ENCODE results near the gene PAX9. TPM values are rescaled to one million over a fixed set of nuclear protein-coding genes. Genes with fewer than 3 reads are reported as not detected.
A peak's percentile ranks its signal among the peaks of the same experiment; 100 is the strongest.

PAX9 gene
- total and polyA plus RNA-seq, 2 experiments from 2014 or later, result 0.24 to 0.53 TPM

DNA sequence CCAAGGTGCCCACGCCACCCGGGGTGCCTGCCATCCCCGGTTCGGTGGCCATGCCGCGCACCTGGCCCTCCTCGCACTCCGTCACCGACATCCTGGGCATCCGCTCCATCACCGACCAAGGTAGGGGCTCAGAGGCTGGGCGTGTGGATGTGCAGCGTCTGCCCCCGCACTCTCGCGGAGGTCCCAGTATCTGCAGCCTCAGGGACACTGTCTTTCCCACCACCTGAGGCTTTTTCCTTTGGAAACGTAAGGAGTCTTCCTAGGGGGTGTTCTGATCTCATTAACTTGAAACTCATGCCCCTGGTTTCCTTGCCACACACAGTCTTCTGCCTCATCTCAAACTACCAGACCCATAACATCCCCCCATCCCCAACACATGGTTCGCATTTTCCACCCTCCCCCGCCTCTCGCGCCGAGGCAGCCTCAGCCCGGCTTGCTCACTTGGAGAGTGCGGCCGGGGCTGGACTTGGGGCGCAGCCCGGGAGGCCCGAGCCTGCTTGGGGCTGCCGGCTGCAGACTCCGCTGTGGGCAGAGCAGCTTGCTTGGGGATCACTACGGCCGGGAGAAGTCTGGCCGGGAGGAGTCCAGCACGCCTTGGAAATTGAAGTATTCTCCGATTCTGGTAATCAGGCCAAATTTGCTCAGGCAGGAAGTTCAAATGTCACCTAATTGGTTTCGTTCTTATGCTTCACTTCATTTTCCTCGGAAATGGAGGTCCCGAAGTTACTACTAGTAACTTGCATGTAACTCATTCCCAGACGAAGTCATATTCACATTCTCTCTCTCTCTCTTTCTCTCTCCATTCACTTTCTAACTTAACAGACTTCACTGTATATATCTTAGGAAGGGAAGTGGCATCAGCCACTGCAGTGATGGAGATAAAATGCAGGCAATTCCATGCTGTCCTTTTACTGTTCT is 2.0 kb downstream of the PAX9 start:
- H3K4me1 ChIP-seq (ENCODE audit: insufficient read depth), result peaks cover 29% of the 10 kb centered on the region
- no peak overlapping the region for H3K27ac ChIP-seq
- H3K27me3 ChIP-seq, result peaks cover 94% of the 10 kb centered on the region
- H2AFZ ChIP-seq, result peak overlapping the region; percentile 49
- WGBS (ENCODE audit: low lambda C conversion rate, missing lambda C conversion rate), result 5% methylated on average over 39 of the region's 39 CpGs
- no peaks in the 10 kb centered on the region for H3K9me3 ChIP-seq (ENCODE audit: low read depth)
- no peaks in the 10 kb centered on the region for H3K79me2 ChIP-seq
- H3K36me3 ChIP-seq (replicated peaks; ENCODE audit: insufficient read depth, low read depth), result no peaks in the 10 kb centered on the region
- no peaks in the 10 kb centered on the region for H3K9me2 ChIP-seq (replicated peaks; ENCODE audit: insufficient read depth)
- DNase-seq (ENCODE audit: low spot score), result no peak
- TF ChIP-seq, protein P1, sequence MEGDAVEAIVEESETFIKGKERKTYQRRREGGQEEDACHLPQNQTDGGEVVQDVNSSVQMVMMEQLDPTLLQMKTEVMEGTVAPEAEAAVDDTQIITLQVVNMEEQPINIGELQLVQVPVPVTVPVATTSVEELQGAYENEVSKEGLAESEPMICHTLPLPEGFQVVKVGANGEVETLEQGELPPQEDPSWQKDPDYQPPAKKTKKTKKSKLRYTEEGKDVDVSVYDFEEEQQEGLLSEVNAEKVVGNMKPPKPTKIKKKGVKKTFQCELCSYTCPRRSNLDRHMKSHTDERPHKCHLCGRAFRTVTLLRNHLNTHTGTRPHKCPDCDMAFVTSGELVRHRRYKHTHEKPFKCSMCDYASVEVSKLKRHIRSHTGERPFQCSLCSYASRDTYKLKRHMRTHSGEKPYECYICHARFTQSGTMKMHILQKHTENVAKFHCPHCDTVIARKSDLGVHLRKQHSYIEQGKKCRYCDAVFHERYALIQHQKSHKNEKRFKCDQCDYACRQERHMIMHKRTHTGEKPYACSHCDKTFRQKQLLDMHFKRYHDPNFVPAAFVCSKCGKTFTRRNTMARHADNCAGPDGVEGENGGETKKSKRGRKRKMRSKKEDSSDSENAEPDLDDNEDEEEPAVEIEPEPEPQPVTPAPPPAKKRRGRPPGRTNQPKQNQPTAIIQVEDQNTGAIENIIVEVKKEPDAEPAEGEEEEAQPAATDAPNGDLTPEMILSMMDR (IDR thresholded peaks at IDR 0.05; ENCODE audit: poor library complexity), result no peak
- TF ChIP-seq EZH2 (IDR thresholded peaks at IDR 0.05; ENCODE audit: borderline replicate concordance) (peak; percentile 59), EZH2phosphoT487 (IDR thresholded peaks at IDR 0.05; ENCODE audit: low read depth, severe bottlenecking, unreplicated experiment) (peak; percentile 70)
- no peak overlapping the region for H3K4me3 ChIP-seq
- H4K20me1 ChIP-seq (ENCODE audit: insufficient read depth, poor library complexity, severe bottlenecking), result no peaks in the 10 kb centered on the region
- H3K4me2 ChIP-seq, result peak overlapping the region; percentile 91

DNA sequence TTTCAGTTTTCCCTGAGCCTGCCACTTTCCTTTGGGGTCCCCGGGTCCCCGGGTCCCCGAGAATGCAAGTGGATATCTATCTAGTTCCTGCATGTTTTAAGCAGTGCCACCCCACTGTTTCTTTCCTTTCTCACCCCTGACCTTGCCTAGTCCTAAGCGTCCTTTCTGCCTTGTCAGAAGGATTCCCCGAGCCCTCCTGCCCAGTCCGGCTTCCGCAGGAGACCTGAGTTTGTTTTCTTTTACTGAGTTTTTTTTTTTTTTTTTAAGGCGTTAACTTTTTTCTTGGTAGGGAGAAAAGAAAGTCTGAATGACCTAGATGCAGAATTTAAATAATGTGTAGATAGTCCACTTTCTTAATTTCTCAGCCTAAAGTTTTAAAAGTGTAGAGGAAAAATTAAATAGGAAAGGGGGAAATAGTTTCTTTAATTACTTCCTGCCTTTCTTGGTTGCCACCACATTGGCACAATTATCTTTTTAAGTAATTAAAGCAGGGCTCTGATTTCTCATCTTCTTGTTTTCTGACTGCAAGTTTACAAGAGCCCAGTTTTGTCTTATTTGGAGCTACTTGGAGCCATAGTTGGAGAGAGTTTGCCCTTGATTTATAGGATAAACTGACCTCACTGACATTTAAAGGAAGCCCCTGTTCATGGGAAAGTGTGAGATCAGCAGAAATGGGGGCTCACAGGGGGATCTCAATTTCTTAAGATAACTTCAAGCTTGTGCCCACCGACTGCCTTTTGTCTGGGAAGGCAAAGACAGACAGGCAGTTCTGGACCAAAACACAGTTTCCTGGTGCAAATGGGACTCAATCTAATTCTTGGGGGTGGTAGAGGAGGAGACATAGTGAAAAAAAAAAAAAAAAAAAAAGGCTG is 2.9 kb downstream of the PAX9 start:
- Histone ChIP-seq H3K4me2 (peak overlapping the region; percentile 91), H3K9me3 (ENCODE audit: low read depth) (no peaks in the 10 kb centered on the region), H4K20me1 (ENCODE audit: insufficient read depth, poor library complexity, severe bottlenecking) (no peaks in the 10 kb centered on the region), H3K27ac (no peak overlapping the region), H3K79me2 (no peaks in the 10 kb centered on the region), H3K36me3 (replicated peaks; ENCODE audit: insufficient read depth, low read depth) (no peaks in the 10 kb centered on the region), H3K9me2 (replicated peaks; ENCODE audit: insufficient read depth) (no peaks in the 10 kb centered on the region), H2AFZ (no peak overlapping the region), H3K4me3 (no peak overlapping the region), H3K4me1 (ENCODE audit: insufficient read depth) (peaks cover 29% of the 10 kb centered on the region), H3K27me3 (peaks cover 93% of the 10 kb centered on the region)
- TF ChIP-seq EZH2phosphoT487 (IDR thresholded peaks at IDR 0.05; ENCODE audit: low read depth, severe bottlenecking, unreplicated experiment) (peak; percentile 2), EZH2 (IDR thresholded peaks at IDR 0.05; ENCODE audit: borderline replicate concordance) (no peak)
- no peak for DNase-seq (ENCODE audit: low spot score)
- WGBS (ENCODE audit: low lambda C conversion rate, missing lambda C conversion rate), result 13% methylated on average over 9 of the region's 9 CpGs

DNA sequence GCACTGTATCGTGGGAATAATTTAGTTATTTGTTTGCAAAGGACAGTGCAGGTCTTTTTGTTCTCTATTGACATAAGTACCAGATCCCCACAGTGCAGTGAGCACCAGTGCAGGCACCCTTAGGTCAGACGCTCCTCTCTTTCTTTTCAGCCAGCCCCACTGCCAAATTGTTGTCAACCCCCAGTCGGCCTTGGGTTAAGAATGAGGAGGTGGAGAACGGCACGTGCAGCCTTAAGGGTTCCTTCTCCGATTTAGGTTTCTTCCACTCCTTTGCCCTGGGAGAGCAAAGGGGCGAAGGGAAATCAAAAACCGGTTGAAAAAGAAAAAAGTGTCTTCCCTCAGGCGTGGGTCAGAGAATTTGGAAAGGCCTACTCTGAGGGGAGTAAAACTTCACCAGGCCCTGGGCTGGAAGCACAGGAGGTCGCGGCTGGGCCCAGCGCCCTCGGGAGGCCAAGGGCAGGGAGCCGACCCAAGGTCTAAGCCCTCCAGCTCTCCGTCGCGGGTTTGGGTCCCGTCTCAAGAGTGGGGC is 4.3 kb downstream of the PAX9 start:
- no peaks in the 10 kb centered on the region for H3K9me2 ChIP-seq (replicated peaks; ENCODE audit: insufficient read depth)
- no peaks in the 10 kb centered on the region for H3K9me3 ChIP-seq (ENCODE audit: low read depth)
- H3K4me2 ChIP-seq, result no peak overlapping the region
- H3K27ac ChIP-seq, result no peak overlapping the region
- H3K79me2 ChIP-seq, result no peaks in the 10 kb centered on the region
- DNase-seq (ENCODE audit: low spot score), result no peak
- H3K4me1 ChIP-seq (ENCODE audit: insufficient read depth), result peaks cover 29% of the 10 kb centered on the region
- peak overlapping the region; percentile 20 for H2AFZ ChIP-seq
- WGBS (ENCODE audit: low lambda C conversion rate, missing lambda C conversion rate), result 14% methylated on average over 18 of the region's 18 CpGs
- H3K27me3 ChIP-seq, result peaks cover 93% of the 10 kb centered on the region
- TF ChIP-seq EZH2 (IDR thresholded peaks at IDR 0.05; ENCODE audit: borderline replicate concordance), result no peak
- TF ChIP-seq EZH2phosphoT487 (IDR thresholded peaks at IDR 0.05; ENCODE audit: low read depth, severe bottlenecking, unreplicated experiment), result no peak
- TF ChIP-seq, protein P1 (IDR thresholded peaks at IDR 0.05; ENCODE audit: poor library complexity), result no peak
- no peaks in the 10 kb centered on the region for H4K20me1 ChIP-seq (ENCODE audit: insufficient read depth, poor library complexity, severe bottlenecking)
- H3K4me3 ChIP-seq, result no peak overlapping the region
- H3K36me3 ChIP-seq (replicated peaks; ENCODE audit: insufficient read depth, low read depth), result no peaks in the 10 kb centered on the region
